Mononuclear cell (primary cell): Measurements from ENCODE around the gene PHF14. TPM values are rescaled to one million over a fixed set of nuclear protein-coding genes. Genes with fewer than 3 reads are reported as not detected.

Experiments used
- H3K27me3 ChIP-seq: 2 replicates; pipeline ENCODE4 v1.6.0; 2011; ENCODE audit warnings: low read length, control low read depth; ENCODE audit not compliant: insufficient read depth
- H3K4me1 ChIP-seq: 2 replicates; pipeline ENCODE4 v1.5.1; 2011; ENCODE audit warnings: mild to moderate bottlenecking, low read length, control low read depth; ENCODE audit not compliant: insufficient read depth
- H3K4me3 ChIP-seq: 2 replicates; pipeline ENCODE4 v1.5.1; 2011; ENCODE audit warnings: mild to moderate bottlenecking, low read length, moderate library complexity
- H3K9me3 ChIP-seq: 2 replicates; pipeline ENCODE4 v1.5.1; 2011; ENCODE audit warnings: low read depth, mild to moderate bottlenecking, control low read depth, low read length
- total RNA-seq: library from RNA; depleted of rRNA; stranded (reverse); fragments of >200 nt; gene quantifications from one replicate; pipeline ENCODE4 v1.2.3, GENCODE V29; 2012

PHF14 gene
- total RNA-seq, 1 donor: 21.9 TPM

- H3K9me3 ChIP-seq: no peaks in the 10 kb centered on the region
- H3K4me1 ChIP-seq: no peaks in the 10 kb centered on the region
- no peaks in the 10 kb centered on the region for H3K27me3 ChIP-seq
- H3K4me3 ChIP-seq: no peak overlapping the region
These were observed 217.4 kb downstream of the PHF14 start for GRCh38 chr7:11191081-11191480.

- Histone ChIP-seq H3K9me3 (no peaks in the 10 kb centered on the region), H3K4me1 (no peaks in the 10 kb centered on the region), H3K4me3 (no peak overlapping the region), H3K27me3 (no peaks in the 10 kb centered on the region)
These were observed 218.0 kb downstream of the PHF14 start for GRCh38 chr7:11191574-11192220.

DNA sequence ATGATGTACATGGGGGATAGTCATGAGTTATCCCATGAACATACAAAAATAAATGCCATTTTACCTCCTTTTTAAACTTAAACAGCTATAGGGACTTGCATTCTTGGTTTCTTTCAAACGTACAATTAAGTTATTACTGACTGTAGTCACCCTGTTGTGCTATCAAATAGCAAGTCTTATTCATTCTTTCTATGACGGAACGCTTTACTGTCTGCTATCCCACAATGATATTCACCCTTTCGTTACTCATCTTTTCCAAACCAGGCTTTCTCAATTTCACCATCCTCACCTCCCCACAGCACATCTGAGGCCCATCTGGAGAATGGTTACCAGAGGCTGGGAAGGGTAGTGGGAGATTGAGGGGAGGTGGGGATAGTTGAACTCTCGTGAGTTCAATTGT is 218.8 kb downstream of the PHF14 start:
- no peaks in the 10 kb centered on the region for H3K27me3 ChIP-seq
- no peaks in the 10 kb centered on the region for H3K4me1 ChIP-seq
- H3K4me3 ChIP-seq: no peak overlapping the region
- no peaks in the 10 kb centered on the region for H3K9me3 ChIP-seq

GRCh38 chr7:11193131-11193867 is 219.6 kb downstream of the PHF14 start:
- Histone ChIP-seq H3K27me3 (no peaks in the 10 kb centered on the region), H3K4me1 (no peaks in the 10 kb centered on the region), H3K4me3 (no peak overlapping the region)

DNA sequence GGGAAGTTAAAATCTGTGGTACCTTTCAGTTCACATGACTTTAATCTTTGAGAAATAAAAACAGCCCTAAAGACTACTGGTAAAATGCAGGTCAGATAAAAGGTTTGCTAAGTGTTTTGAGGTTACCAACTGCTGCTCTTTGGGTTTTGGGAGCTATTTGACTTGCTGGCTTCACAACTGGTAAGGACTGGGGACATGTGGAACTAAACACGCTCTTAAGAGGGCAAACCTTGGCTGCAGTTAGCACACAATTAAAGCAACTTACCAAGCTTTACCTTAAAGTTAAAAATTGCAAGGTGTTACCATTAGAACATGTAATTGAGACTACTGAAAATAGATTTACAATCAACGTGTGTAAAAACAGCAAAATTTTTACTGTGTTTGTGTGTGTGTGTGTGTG is 220.2 kb downstream of the PHF14 start:
- no peaks in the 10 kb centered on the region for H3K9me3 ChIP-seq
- no peak overlapping the region for H3K4me3 ChIP-seq
- no peaks in the 10 kb centered on the region for H3K27me3 ChIP-seq
- H3K4me1 ChIP-seq: no peaks in the 10 kb centered on the region

More at GRCh38 chr7:11193131-11193867, 219.6 kb downstream of the PHF14 start:
- no peaks in the 10 kb centered on the region for H3K9me3 ChIP-seq

DNA sequence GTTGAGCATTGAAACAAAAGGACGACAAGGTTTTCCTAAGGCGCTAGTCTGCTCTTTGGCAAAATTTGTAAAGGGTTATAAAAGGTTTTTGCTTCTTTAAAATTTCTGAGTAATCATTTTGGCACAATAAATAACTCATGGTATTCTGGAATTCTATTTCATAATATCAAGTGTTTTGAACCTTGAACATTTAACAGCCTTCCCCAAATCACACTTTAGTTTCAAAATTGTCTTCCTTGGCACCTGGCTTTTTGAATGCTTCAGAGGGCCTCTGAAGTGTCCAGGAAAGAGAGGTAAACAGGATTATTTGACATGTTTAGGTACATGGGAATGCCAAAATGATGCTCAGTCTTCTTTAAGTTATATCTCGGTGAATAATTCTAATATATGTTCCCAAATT is 220.8 kb downstream of the PHF14 start:
- no peaks in the 10 kb centered on the region for H3K4me1 ChIP-seq
- no peaks in the 10 kb centered on the region for H3K27me3 ChIP-seq
- H3K4me3 ChIP-seq: no peak overlapping the region
- H3K9me3 ChIP-seq: no peaks in the 10 kb centered on the region

- Histone ChIP-seq H3K27me3 (no peaks in the 10 kb centered on the region), H3K4me3 (no peak overlapping the region), H3K9me3 (no peaks in the 10 kb centered on the region), H3K4me1 (no peaks in the 10 kb centered on the region)
These were observed 221.8 kb downstream of the PHF14 start for GRCh38 chr7:11195502-11195901.

DNA sequence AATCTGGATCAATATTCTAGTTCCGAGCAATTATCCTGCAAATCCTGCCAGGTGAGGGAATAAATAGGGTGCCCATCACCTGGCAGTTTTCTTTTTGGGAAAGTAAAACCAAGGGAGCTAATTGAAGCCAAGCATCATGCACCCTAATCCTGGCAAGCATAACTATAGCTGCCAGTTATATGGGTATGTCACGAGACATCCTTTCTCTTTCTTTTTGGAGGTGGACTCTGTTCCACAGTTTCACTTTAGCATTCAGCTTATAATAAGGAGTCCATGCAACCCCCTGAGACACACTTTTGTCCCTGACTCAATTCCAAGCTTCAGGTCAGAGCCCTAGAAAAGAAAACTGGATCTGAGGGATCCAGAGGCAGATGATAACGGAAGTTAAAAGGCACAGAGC is 222.5 kb downstream of the PHF14 start:
- H3K27me3 ChIP-seq: no peaks in the 10 kb centered on the region
- no peaks in the 10 kb centered on the region for H3K4me1 ChIP-seq
- H3K9me3 ChIP-seq: no peaks in the 10 kb centered on the region
- H3K4me3 ChIP-seq: no peak overlapping the region

GRCh38 chr7:11203224-11203623 is 229.6 kb downstream of the PHF14 start:
- Histone ChIP-seq H3K4me3 (no peak overlapping the region), H3K4me1 (no peaks in the 10 kb centered on the region), H3K9me3 (no peaks in the 10 kb centered on the region), H3K27me3 (no peaks in the 10 kb centered on the region)

GRCh38 chr7:11203683-11204082 is 230.0 kb downstream of the PHF14 start:
- Histone ChIP-seq H3K4me3 (no peak overlapping the region), H3K4me1 (no peaks in the 10 kb centered on the region), H3K27me3 (no peaks in the 10 kb centered on the region), H3K9me3 (no peaks in the 10 kb centered on the region)

- no peaks in the 10 kb centered on the region for H3K4me1 ChIP-seq
- H3K9me3 ChIP-seq: no peaks in the 10 kb centered on the region
- no peak overlapping the region for H3K4me3 ChIP-seq
- H3K27me3 ChIP-seq: no peaks in the 10 kb centered on the region
These were observed 232.7 kb downstream of the PHF14 start for GRCh38 chr7:11206177-11206899.

DNA sequence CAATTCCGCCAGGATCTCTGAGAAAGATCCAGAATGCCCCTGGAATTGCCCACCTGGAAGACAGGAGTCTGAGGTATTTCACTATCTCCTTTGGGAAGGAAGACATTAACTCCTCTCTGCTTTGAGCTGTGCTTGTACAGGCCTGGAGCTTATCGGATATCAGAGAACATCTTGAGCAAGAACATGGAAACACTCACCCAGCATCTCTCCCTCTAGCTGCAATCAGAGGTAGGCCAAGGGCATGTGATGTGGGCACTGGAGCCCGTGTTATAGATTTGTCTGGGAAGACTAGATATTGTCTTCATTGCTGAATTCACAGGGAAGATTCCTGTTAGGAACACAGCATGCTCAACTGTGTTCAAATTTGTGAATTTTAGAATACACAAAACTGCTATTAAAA is 233.9 kb downstream of the PHF14 start:
- Histone ChIP-seq H3K4me1 (no peaks in the 10 kb centered on the region), H3K27me3 (no peaks in the 10 kb centered on the region), H3K4me3 (no peak overlapping the region), H3K9me3 (no peaks in the 10 kb centered on the region)

DNA sequence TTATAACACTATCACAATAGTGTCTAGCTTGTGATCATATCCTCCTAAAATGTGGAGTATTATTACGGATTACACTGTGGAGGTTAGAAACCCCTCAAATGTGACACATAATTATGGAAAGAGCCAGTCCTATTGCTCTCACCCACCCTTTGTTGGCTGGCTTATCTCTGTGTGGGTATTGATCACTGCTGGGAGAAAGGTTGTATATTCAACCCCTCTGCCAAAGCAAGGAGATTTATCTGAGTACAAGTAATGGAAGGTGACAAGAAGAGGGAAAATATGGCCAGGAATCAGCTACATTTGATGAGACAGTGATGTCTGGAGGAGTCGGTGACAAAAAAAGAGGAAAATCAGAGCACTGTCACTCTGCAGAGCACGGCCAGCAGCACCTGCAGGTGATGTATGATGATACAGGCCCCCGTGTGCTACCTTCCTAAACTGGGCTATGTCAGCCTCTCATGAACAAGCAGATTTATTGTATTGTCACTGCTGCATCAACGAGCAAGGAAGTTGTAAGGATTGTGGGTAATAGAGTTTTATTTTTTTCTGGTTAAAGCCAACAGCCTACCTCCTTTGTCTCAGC is 235.3 kb downstream of the PHF14 start:
- Histone ChIP-seq H3K4me3 (no peak overlapping the region), H3K4me1 (no peaks in the 10 kb centered on the region)

DNA sequence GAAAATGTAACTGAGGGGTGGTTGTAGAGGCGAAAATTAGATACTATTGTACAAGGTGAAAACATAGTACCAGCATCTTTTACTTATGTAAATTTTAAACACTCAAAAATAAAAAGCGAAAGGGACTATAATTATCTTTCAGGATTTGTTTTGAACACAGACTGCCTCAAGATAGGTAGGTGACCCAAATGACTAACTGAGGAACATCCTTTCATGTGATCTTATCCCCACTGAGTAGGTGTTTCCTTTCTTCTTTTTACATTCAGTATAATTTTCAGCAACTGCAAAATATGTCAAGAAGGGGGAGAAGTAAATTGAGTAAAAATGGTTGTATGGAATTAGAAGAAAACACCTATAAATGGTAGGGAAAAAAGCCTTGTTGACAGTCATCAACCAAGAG is 236.7 kb downstream of the PHF14 start:
- Histone ChIP-seq H3K9me3 (no peaks in the 10 kb centered on the region), H3K27me3 (no peaks in the 10 kb centered on the region), H3K4me3 (no peak overlapping the region), H3K4me1 (no peaks in the 10 kb centered on the region)

More for the DNA sequence above, 235.3 kb downstream of the PHF14 start:
- Histone ChIP-seq H3K27me3 (no peaks in the 10 kb centered on the region), H3K9me3 (no peaks in the 10 kb centered on the region)

DNA sequence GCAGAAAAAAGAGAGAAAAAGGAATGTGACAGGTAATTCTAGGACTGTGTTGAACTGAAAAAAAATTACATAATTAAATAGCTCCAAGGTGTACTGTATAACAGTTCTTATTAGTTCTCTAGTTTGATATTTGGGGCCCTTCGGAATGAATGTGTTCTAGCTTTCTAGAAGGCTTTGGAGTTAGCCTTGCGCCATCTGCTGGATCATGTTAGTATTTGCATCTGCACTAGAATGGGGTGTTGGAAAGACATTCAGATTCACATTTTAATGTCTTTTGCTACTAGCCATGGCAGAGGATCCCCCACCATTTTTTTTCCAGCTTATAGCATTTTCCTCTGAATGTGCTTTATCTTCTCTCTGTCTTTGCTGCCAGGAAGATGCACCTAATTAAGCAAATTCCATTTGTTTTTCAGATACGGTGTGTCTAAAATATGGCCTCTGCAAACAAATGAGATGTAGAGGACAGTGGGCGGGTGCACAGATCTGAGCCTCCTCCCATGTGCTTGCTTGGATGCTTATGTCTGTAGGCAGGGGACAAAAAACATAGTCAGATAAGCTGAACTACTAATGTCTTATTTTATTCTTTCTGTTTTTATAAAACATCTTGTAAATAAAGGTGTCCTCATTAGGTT is 238.5 kb downstream of the PHF14 start:
- Histone ChIP-seq H3K27me3 (no peaks in the 10 kb centered on the region), H3K4me1 (no peaks in the 10 kb centered on the region), H3K9me3 (no peaks in the 10 kb centered on the region), H3K4me3 (no peak overlapping the region)
